Calu3 (cell line): Measurements from ENCODE around the gene DENND2D. TPM values are rescaled to one million over a fixed set of nuclear protein-coding genes. Genes with fewer than 3 reads are reported as not detected.

Source experiments
- BruUV-seq: library from RNA; stranded (reverse); fragments of 400-500 nt; replicated peaks from 2 replicates; lab custom pipeline; 2021; lab: Mats Ljungman, UMichigan
- CTCF ChIA-PET: fragments of 300-600 bp; sonication (Branson Sonifier 250); formaldehyde crosslinking; loops from one replicate; lab custom pipeline; 2022; ENCODE audit warnings: antibody characterized with exemption; lab: Charles Lee
- DNase-seq: peaks from one replicate; pipeline ENCODE4 v3.0.0; 2022
- H3K27ac Mint-ChIP-seq: one replicate; pipeline ENCODE4 v1.8.0; 2022; ENCODE audit warnings: mixed read lengths; ENCODE audit not compliant: unreplicated experiment
- H3K27me3 Mint-ChIP-seq: one replicate; pipeline ENCODE4 v1.8.0; 2022; ENCODE audit warnings: mixed read lengths; ENCODE audit not compliant: unreplicated experiment
- H3K36me3 Mint-ChIP-seq: one replicate; pipeline ENCODE4 v1.8.0; 2022; ENCODE audit warnings: mild to moderate bottlenecking, moderate library complexity, mixed read lengths; ENCODE audit not compliant: insufficient read depth, unreplicated experiment
- H3K4me1 Mint-ChIP-seq: one replicate; pipeline ENCODE4 v1.8.0; 2022; ENCODE audit warnings: mild to moderate bottlenecking, low read depth, mixed read lengths; ENCODE audit not compliant: unreplicated experiment
- H3K4me3 Mint-ChIP-seq: one replicate; pipeline ENCODE4 v1.8.0; 2022; ENCODE audit warnings: mild to moderate bottlenecking, low read depth, moderate library complexity, mixed read lengths; ENCODE audit not compliant: unreplicated experiment
- H3K9me3 Mint-ChIP-seq: one replicate; pipeline ENCODE4 v1.8.0; 2022; ENCODE audit warnings: low read depth, mixed read lengths; ENCODE audit not compliant: unreplicated experiment
- CTCF ChIP-seq: fragments of 200-600 bp; IDR thresholded peaks from one replicate; pipeline ENCODE4 v1.8.0; 2022; ENCODE audit warnings: antibody characterized with exemption; ENCODE audit not compliant: unreplicated experiment
- intact Hi-C: fragments of 100-400 bp; cut with micrococcal nuclease; formaldehyde crosslinking; loops from one replicate; pipeline ENCODE4 v1.10.0; 2022; ENCODE audit not compliant: unreplicated experiment
- total RNA-seq: library from RNA; stranded (reverse); gene quantifications from 2 replicates; pipeline ENCODE4 v1.2.3, GENCODE V29; 2022

Gene DENND2D
- total RNA-seq, 1 experiment from 2014 or later = 11.8 TPM

- Mint-ChIP-seq H3K4me3 (no peak overlapping the region), H3K9me3 (no peaks in the 10 kb centered on the region), H3K27ac (peak overlapping the region; percentile 86), H3K27me3 (no peaks in the 10 kb centered on the region), H3K4me1 (peaks cover 56% of the 10 kb centered on the region), H3K36me3 (peaks cover 42% of the 10 kb centered on the region)
- no peak for TF ChIP-seq CTCF
- DNase-seq = no peak
- no TSS peak for BruUV-seq
- CTCF ChIA-PET = no interaction called here
- intact Hi-C loops = loop anchor here (2.0 kb wide), 1 partner anchor 61 kb away; the partner anchor contains the start of genes CEPT1 and DRAM2
These were observed 1.0 kb upstream of the DENND2D start for GRCh38 chr1:111201275-111202090.

- DNase-seq = no peak
- CTCF ChIA-PET = no interaction called here
- Mint-ChIP-seq H3K27me3 (no peaks in the 10 kb centered on the region), H3K36me3 (peaks cover 42% of the 10 kb centered on the region), H3K4me1 (peaks cover 50% of the 10 kb centered on the region), H3K9me3 (no peaks in the 10 kb centered on the region), H3K27ac (peak overlapping the region; percentile 86), H3K4me3 (peak overlapping the region; percentile 52)
- TF ChIP-seq CTCF = no peak
- intact Hi-C loops = no loop called here
- BruUV-seq = no TSS peak
These were observed 336 bp upstream of the DENND2D start for GRCh38 chr1:111200802-111201161.

- CTCF ChIA-PET = no interaction called here
- Mint-ChIP-seq H3K9me3 (no peaks in the 10 kb centered on the region), H3K27ac (no peak overlapping the region), H3K4me3 (peak overlapping the region; percentile 52), H3K4me1 (peaks cover 49% of the 10 kb centered on the region), H3K36me3 (peaks cover 33% of the 10 kb centered on the region), H3K27me3 (no peaks in the 10 kb centered on the region)
- TF ChIP-seq CTCF = no peak
- BruUV-seq = no TSS peak
- intact Hi-C loops = no loop called here
- DNase-seq = no peak
These were observed 1.1 kb downstream of the DENND2D start for GRCh38 chr1:111199329-111199728.

GRCh38 chr1:111198836-111199235, 1.6 kb downstream of the DENND2D start:
- H3K9me3 Mint-ChIP-seq = no peaks in the 10 kb centered on the region
- H3K27ac Mint-ChIP-seq = no peak overlapping the region
- DNase-seq = no peak
- no peaks in the 10 kb centered on the region for H3K27me3 Mint-ChIP-seq
- CTCF ChIA-PET = no interaction called here
- no peak overlapping the region for H3K4me3 Mint-ChIP-seq
- intact Hi-C loops = no loop called here
- H3K36me3 Mint-ChIP-seq = peaks cover 32% of the 10 kb centered on the region
- no peak for TF ChIP-seq CTCF
- H3K4me1 Mint-ChIP-seq = peaks cover 53% of the 10 kb centered on the region
- BruUV-seq = no TSS peak
